ENCODE data around the gene ART5.

DNA sequence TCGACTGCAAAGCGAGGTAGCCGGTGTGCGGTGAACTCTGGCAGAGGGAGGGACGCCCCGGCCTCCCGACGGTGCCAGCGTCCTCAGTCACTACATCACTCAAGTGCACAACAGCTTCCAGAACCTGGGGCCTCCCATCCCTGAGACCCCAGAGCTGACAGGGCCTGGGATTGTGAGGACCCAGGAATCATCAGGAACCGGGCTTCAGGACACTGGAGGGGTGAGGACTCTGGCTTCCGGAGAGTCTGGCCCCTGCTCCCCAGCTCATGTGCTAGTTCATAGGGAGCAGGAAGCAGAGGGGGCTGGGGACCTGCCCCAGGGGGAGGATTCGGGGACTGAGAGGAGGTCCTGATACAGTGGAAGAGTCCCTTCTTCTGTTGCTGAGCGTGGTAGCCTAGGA is 4.6 kb downstream of the ART5 start:
- TF ChIP-seq, protein P1, sequence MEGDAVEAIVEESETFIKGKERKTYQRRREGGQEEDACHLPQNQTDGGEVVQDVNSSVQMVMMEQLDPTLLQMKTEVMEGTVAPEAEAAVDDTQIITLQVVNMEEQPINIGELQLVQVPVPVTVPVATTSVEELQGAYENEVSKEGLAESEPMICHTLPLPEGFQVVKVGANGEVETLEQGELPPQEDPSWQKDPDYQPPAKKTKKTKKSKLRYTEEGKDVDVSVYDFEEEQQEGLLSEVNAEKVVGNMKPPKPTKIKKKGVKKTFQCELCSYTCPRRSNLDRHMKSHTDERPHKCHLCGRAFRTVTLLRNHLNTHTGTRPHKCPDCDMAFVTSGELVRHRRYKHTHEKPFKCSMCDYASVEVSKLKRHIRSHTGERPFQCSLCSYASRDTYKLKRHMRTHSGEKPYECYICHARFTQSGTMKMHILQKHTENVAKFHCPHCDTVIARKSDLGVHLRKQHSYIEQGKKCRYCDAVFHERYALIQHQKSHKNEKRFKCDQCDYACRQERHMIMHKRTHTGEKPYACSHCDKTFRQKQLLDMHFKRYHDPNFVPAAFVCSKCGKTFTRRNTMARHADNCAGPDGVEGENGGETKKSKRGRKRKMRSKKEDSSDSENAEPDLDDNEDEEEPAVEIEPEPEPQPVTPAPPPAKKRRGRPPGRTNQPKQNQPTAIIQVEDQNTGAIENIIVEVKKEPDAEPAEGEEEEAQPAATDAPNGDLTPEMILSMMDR (conservative IDR thresholded peaks at IDR 0.05; ENCODE audit: low read length) = no peak
- no peak for TF ChIP-seq EZH2phosphoT487 (IDR thresholded peaks at IDR 0.05; ENCODE audit: borderline replicate concordance, low read depth, low read length)

Data from OCI-LY7 (cell line).